Astrocyte of the hippocampus (primary cell): ENCODE results near the gene HDAC8.
"Not testable (repeated sequence)": the region's sequence is repeated elsewhere in the genome, so short reads cannot be mapped to it uniquely, and the experiment has no call there.

Source experiments
- DNase-seq: peaks from one replicate; pipeline ENCODE4 v3.0.0; 2011; ENCODE audit warnings: low read depth, low spot score

HDAC8 gene

DNA sequence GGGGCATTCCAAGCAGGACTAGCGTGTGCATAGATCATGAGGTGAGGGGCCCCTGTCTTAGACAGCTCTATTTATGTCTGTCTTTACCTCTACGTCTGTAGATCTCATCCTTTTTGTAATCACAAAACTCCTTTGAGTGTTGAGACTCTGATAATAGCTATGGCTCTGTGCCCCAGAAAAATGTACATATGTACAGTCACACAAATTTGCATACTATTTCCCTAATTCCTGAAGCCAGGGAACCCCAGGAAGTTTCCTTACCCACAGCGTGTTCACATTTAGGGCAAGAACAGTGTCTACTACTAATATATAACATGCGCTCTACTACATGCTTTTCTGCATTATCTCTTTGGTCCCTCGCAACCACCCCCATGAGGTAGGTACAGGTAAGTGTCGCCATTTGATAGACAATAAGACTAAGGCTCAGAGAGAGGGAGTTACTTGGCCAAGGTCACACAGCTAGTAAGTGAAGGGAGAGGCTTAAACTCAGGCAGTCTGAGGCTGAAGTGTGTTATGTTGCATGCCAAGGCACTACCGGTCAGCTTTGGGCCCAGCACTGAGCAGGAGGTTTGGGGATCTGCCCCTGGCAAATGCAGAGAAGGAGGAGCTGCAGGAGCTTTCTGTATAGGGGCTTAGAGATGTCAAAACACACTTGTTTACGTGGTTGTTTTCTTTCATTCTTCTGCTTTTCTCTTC, 245.9 kb downstream of the HDAC8 start:
- DNase-seq: no peak

GRCh38 chrX:72319651-72320050, 253.0 kb downstream of the HDAC8 start:
- DNase-seq: not testable (repeated sequence)

GRCh38 chrX:72317139-72317538, 255.5 kb downstream of the HDAC8 start:
- DNase-seq: no peak

DNA sequence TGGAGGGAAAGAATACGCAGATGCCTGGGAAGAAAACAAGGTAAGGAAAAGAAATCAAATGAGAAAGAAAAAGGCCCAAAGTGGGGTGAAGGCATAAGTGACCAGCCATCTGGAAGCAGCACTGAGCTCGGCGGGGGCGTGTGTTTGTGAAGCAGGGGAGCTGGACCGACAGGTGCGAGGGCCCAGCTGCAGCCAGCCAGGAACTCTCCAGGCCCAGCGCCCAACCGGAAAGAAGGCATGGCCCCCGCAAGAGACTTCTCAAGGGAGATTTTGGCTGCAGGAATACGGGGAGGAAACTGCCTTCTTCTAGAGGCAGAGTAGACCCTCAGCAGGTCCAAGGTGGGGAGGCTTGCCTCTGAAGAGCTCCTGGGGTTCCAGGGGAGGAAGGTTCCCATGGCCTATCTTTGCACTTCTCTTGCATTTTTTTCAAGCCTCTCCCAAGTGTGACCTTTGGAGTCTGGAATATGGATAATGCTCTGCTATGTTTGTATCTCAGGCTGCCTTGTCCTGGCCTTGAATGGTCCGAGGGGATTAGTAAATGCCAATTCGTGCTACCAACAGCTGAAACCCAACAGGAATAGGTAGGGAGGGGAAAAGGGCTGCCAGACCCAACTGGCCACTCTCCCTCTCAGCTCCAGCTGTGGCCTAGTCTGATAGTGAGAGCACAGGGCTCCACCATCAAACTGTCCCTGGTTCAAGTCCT, 256.1 kb downstream of the HDAC8 start:
- no peak for DNase-seq

- DNase-seq: no peak
Observed at GRCh38 chrX:72314881-72315280, 257.8 kb downstream of the HDAC8 start.

GRCh38 chrX:72313707-72314641, 258.7 kb downstream of the HDAC8 start:
- DNase-seq: no peak

DNA sequence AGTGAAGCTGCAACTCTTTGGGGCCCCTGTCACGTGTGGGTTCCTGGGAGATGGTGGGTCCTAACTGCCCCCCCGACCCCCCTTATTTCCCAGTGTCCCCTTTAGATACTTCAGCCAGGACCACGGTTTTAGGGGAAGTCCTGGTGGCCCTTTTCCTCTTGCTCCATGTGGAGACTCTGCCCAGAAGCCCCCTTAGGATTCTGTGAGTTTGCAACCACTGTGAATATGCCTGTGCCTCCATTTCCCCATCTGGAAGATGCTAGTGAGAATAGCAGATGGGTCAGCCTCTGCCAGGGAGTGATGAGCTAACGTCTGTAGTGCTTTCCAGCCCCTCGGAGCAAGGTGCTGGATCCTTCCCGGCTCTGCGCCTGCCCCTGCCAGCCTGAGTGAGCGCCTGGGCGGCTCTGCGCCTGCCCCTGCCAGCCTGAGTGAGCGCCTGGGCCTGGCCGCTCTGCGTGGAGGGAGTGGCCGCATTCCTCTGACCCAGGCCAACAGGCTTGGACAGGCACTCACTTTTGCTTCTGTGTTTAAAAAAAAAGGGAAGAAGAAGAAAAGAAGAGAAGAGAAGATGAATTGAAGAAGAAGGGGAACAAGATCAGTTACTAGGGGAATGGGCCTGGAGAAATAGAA, 260.2 kb downstream of the HDAC8 start:
- no peak for DNase-seq

- peak; percentile 11 for DNase-seq
Observed at GRCh38 chrX:72309297-72310071, 263.2 kb downstream of the HDAC8 start.

DNA sequence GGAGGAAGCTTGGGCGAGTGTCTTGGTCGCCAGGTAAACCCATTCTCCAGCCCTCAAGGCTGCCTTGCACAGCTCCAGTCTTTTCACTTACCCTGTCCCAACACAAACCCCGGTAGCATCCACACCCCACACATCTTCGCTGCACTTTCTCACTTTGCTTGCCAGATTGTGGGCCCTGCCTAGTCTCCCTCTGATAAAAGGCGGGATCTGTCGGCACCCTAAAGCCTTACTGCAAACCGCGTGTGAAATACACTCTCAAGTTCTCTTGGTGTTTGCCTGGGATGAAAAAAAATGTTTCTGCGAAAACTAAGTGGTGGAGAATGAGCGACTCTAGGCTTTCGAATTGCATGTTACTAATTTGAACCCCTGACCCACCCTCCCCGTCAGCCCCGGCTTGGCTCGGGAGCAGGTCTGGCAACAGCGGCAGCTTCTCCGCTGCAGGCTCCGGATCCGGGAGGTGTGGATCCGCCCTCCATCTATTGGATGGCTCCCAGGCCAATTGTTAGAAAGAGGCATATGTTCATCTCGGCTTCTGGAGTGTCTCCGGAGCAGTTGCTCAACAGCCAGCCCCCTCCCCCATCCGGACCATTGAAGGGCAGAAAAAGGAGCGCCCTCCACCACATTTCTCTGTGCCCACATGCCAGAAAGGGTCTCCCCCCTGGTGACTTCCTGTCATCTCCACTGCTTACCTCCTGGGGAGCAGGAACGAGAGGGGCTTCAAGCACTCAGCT, 263.9 kb downstream of the HDAC8 start:
- DNase-seq: peak; percentile 73

- no peak for DNase-seq
Observed at GRCh38 chrX:72308209-72308565, 264.5 kb downstream of the HDAC8 start.

DNA sequence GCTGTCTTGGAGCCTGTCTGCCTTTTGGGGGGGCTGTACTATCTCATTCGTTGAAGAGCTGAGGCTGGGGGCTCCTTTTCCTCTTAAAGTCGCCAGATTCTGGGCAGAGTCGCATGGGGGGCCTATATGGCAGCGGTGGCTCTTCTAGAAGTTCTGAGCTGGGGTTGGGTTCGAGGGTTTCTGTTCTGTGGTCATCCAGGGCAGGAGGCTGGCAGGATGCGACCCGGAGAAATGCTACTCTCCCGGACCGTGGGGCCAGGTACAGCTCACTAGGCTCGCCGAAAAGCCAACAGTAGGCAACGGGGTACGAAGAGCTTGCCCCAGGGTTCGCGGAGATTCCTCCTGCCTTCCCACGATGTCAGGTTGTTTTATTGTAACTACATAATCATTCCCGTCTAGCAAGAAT, 265.0 kb downstream of the HDAC8 start:
- DNase-seq: no peak

DNA sequence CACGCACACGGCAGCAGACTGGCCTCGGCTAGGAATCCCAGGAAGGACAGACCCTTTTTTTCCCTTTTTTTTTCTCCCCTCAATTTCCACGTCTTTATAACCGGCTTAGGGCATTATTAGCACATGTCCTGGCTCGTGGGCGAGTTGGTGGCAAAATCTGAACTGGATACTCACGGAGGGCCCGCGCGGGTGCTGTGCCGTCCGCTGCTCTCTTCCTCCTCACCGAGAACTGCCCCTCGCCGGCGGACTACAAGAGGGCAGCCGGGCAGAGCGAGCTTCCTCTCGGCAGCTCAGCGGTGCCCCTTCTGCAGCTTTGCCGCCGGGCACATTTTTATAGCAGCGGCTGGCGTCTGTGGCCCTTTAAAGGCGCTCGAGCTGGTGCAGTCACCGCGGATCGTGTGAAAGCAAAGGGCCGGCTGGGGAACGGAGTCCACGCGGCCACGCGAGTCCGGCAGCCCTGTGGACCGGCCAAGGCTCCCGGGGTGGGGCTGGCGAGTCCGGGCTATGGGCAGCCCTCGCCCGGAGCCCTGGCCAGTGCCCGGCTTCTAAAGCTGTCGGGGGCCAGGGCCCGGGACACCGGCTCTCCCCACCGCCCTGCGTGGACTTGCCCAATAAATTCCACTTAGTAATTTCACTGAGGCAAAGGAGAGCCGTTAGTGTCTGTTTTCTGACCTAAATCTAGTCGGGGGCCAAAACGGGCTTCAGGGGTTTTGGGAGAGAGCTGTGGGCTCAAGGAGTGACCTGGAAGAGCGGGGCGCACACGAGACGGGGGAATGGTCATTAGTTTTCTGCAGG, 265.6 kb downstream of the HDAC8 start:
- DNase-seq: peak; percentile 84

GRCh38 chrX:72306085-72306801, 266.4 kb downstream of the HDAC8 start:
- DNase-seq: peak; percentile 34

GRCh38 chrX:72305286-72306084, 267.2 kb downstream of the HDAC8 start, which contains the start of gene CITED1:
TSS of gene CITED1 (minus strand) at chrX:72305914. CDS start at chrX:72302869, 3,045 bp downstream.
- peak; percentile 28 for DNase-seq

GRCh38 chrX:72304877-72305276, 267.8 kb downstream of the HDAC8 start:
- peak; percentile 24 for DNase-seq

GRCh38 chrX:72301781-72302180, 270.9 kb downstream of the HDAC8 start:
- DNase-seq: no peak

- DNase-seq: no peak
Observed at GRCh38 chrX:72299891-72300630, 272.6 kb downstream of the HDAC8 start.
